Measurements from ENCODE around the gene PDE8A. TPM values are rescaled to one million over a fixed set of nuclear protein-coding genes. Genes with fewer than 3 reads are reported as not detected.

The PDE8A gene
- total RNA-seq, 1 donor from 2014 or later: 22.7 TPM

- Mint-ChIP-seq H3K36me3 (ENCODE audit: low read depth) (no peaks in the 10 kb centered on the region), H3K4me3 (ENCODE audit: unreplicated experiment) (no peak overlapping the region), H3K9me3 (ENCODE audit: low read depth) (no peaks in the 10 kb centered on the region), H3K27ac (ENCODE audit: unreplicated experiment) (no peak overlapping the region), H3K4me1 (ENCODE audit: low read depth) (peaks cover 11% of the 10 kb centered on the region), H3K27me3 (ENCODE audit: low read depth) (no peaks in the 10 kb centered on the region)
- DNase-seq (ENCODE audit: low spot score): no peak
- TF ChIP-seq CTCF (IDR thresholded peaks at IDR 0.05): no peak
These were observed 167.9 kb downstream of the PDE8A start for GRCh38 chr15:85149465-85150129.

GRCh38 chr15:85150130-85150480 lies 168.4 kb downstream of the PDE8A start:
- no peaks in the 10 kb centered on the region for H3K36me3 Mint-ChIP-seq (ENCODE audit: low read depth)
- no peaks in the 10 kb centered on the region for H3K27me3 Mint-ChIP-seq (ENCODE audit: low read depth)
- no peak overlapping the region for H3K4me3 Mint-ChIP-seq (ENCODE audit: unreplicated experiment)
- TF ChIP-seq CTCF (IDR thresholded peaks at IDR 0.05): no peak
- H3K9me3 Mint-ChIP-seq (ENCODE audit: low read depth): no peaks in the 10 kb centered on the region
- no peak overlapping the region for H3K27ac Mint-ChIP-seq (ENCODE audit: unreplicated experiment)
- no peak for DNase-seq (ENCODE audit: low spot score)
- peaks cover 11% of the 10 kb centered on the region for H3K4me1 Mint-ChIP-seq (ENCODE audit: low read depth)

GRCh38 chr15:85151145-85151544 lies 169.5 kb downstream of the PDE8A start:
- Mint-ChIP-seq H3K4me3 (ENCODE audit: unreplicated experiment) (no peak overlapping the region), H3K4me1 (ENCODE audit: low read depth) (peaks cover 11% of the 10 kb centered on the region), H3K9me3 (ENCODE audit: low read depth) (no peaks in the 10 kb centered on the region), H3K27me3 (ENCODE audit: low read depth) (peaks cover 2% of the 10 kb centered on the region), H3K36me3 (ENCODE audit: low read depth) (no peaks in the 10 kb centered on the region), H3K27ac (ENCODE audit: unreplicated experiment) (no peak overlapping the region)
- no peak for TF ChIP-seq CTCF (IDR thresholded peaks at IDR 0.05)
- DNase-seq (ENCODE audit: low spot score): no peak

- Mint-ChIP-seq H3K4me1 (ENCODE audit: low read depth) (peaks cover 11% of the 10 kb centered on the region), H3K9me3 (ENCODE audit: low read depth) (no peaks in the 10 kb centered on the region), H3K4me3 (ENCODE audit: unreplicated experiment) (no peak overlapping the region), H3K36me3 (ENCODE audit: low read depth) (no peaks in the 10 kb centered on the region), H3K27ac (ENCODE audit: unreplicated experiment) (no peak overlapping the region), H3K27me3 (ENCODE audit: low read depth) (peaks cover 2% of the 10 kb centered on the region)
- TF ChIP-seq CTCF (IDR thresholded peaks at IDR 0.05): no peak
- DNase-seq (ENCODE audit: low spot score): no peak
These were observed 170.2 kb downstream of the PDE8A start for GRCh38 chr15:85151861-85152260.

GRCh38 chr15:85154061-85154460 lies 172.4 kb downstream of the PDE8A start:
- Mint-ChIP-seq H3K27ac (ENCODE audit: unreplicated experiment) (no peak overlapping the region), H3K27me3 (ENCODE audit: low read depth) (peaks cover 2% of the 10 kb centered on the region), H3K36me3 (ENCODE audit: low read depth) (no peaks in the 10 kb centered on the region), H3K4me3 (ENCODE audit: unreplicated experiment) (no peak overlapping the region), H3K4me1 (ENCODE audit: low read depth) (peaks cover 8% of the 10 kb centered on the region), H3K9me3 (ENCODE audit: low read depth) (peaks cover 7% of the 10 kb centered on the region)
- TF ChIP-seq CTCF (IDR thresholded peaks at IDR 0.05): no peak
- DNase-seq (ENCODE audit: low spot score): no peak

Data from chondrocyte (in vitro differentiated cells).